Left forelimb (tissue), 1 donor: ENCODE results near the gene LCN1.

Source experiments
- DNase-seq: peaks from one replicate; pipeline ENCODE4 v3.0.0-alpha.2; 2018; ENCODE audit warnings: low spot score

The LCN1 gene

DNA sequence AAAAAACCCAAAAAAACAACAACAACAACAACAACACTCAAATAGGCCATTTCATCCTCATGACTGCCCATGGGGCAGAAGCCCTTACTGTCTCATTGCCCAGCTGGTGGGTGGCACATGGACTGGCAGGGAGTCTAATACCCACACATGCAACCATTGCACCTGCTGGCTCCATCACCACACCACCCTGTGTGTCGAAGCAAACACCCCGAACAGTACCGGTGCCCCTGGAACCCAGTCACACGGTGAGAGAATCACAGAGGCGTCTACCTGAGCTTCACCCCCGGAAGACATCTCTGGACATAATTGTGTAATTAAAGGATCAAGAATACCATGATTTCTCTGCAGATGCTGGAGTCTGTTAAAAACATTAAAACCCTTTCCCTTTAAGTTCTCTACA is 46.8 kb downstream of the LCN1 start:
- DNase-seq: no peak

DNA sequence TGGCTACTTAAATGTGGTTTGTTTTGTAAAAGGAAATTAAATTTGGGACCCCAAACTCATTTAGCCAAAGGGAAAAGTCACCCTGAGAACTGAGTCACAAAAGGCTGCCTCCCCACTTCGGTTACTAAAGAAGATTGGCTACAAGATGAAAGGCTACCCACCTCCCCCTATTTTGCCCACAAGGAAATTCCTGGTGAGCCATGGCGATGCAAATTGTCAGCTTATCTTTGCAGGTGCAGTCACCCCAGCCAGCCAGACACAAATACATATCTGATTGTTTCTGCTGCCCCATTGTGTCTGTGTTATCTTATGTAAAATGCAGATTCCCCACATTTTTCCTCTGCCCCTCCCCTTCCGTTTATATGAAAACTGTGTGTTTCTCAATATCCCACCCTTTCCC is 49.2 kb downstream of the LCN1 start:
- DNase-seq: no peak

DNA sequence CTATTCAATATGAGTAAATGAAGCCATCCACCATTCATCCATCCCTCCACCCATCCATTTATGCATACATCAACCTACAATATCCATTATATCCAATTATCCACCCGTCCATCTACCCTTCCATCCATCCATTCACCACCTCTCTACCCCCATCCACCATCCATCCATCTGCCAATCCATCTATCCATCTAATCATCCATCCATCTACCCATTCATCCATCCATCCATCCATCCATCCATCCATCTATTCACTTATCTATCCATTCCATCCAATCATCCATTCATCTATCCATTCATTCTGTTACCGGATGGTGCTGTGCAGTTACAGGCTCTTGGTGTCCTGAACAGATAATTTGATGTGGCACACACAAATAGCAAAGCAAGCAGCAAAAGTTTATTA is 51.0 kb downstream of the LCN1 start:
- DNase-seq: no peak

DNA sequence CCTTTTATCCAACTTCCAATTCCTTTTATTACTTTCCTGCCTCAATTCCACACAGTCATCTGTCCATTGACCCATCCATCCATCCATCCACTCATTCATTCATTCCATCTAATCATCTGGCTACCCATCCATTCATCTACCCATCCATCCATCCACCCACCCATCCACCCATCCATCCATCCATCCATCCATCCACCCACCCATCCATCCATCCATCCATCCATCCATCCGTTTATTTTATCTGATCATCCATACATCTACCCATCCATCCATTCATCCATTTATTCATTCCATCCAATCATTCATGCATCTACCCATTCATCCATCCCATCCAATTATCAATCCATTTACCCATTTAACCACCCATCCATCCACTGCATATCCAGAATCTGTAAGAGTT is 51.9 kb downstream of the LCN1 start:
- no peak for DNase-seq

- DNase-seq: no peak
Observed at GRCh38 chr9:135574331-135574730, 53.1 kb downstream of the LCN1 start.

- DNase-seq: no peak
Observed at GRCh38 chr9:135574943-135575342, 53.7 kb downstream of the LCN1 start.
